Hepatocyte (in vitro differentiated cells): ENCODE measurements around the gene C1QB. TPM values are rescaled to one million over a fixed set of nuclear protein-coding genes. Genes with fewer than 3 reads are reported as not detected.

Experiments used
- DNase-seq: peaks from one replicate; pipeline ENCODE4 v3.0.0-alpha.2; 2016; ENCODE audit warnings: low spot score
- H2AFZ ChIP-seq: fragments of 200-600 bp; sonication (generic); 2 replicates; pipeline ENCODE4 v1.6.0; 2016; ENCODE audit warnings: antibody characterized with exemption, mild to moderate bottlenecking
- H3K27ac ChIP-seq: fragments of 200-600 bp; sonication (generic); 2 replicates; pipeline ENCODE4 v1.5.1; 2016; ENCODE audit warnings: mild to moderate bottlenecking
- H3K27me3 ChIP-seq: fragments of 200-600 bp; sonication (generic); 2 replicates; pipeline ENCODE4 v1.6.1; 2016
- H3K36me3 ChIP-seq: fragments of 200-600 bp; sonication (generic); replicated peaks from 2 replicates; pipeline ENCODE4 v1.5.1; 2016; ENCODE audit warnings: low read depth; ENCODE audit not compliant: insufficient read depth
- H3K4me1 ChIP-seq: fragments of 200-600 bp; sonication (generic); 2 replicates; pipeline ENCODE4 v1.5.1; 2016; ENCODE audit warnings: mild to moderate bottlenecking, moderate library complexity; ENCODE audit not compliant: insufficient read depth
- H3K4me2 ChIP-seq: fragments of 200-600 bp; sonication (generic); 2 replicates; pipeline ENCODE4 v1.6.0; 2016
- H3K4me3 ChIP-seq: fragments of 200-600 bp; sonication (generic); 2 replicates; pipeline ENCODE4 v1.5.1; 2016; ENCODE audit warnings: mild to moderate bottlenecking
- H3K79me2 ChIP-seq: fragments of 200-600 bp; sonication (generic); 2 replicates; pipeline ENCODE4 v1.6.0; 2017; ENCODE audit warnings: mild to moderate bottlenecking
- H3K9me2 ChIP-seq: fragments of 200-600 bp; sonication (generic); replicated peaks from 2 replicates; pipeline ENCODE4 v1.6.0; 2017; ENCODE audit warnings: mild to moderate bottlenecking; ENCODE audit not compliant: insufficient read depth
- H3K9me3 ChIP-seq: fragments of 200-600 bp; sonication (generic); 2 replicates; pipeline ENCODE4 v1.5.1; 2016; ENCODE audit warnings: low read depth, mild to moderate bottlenecking
- H4K20me1 ChIP-seq: fragments of 200-600 bp; sonication (generic); 2 replicates; pipeline ENCODE4 v1.6.0; 2016; ENCODE audit warnings: mild to moderate bottlenecking; ENCODE audit not compliant: insufficient read depth, poor library complexity, severe bottlenecking
- CTCF ChIP-seq: fragments of 200-600 bp; sonication (generic); IDR thresholded peaks from 2 replicates; pipeline ENCODE4 v1.5.1; 2016; ENCODE audit warnings: antibody characterized with exemption, mild to moderate bottlenecking; ENCODE audit not compliant: poor library complexity
- EZH2 ChIP-seq: fragments of 200-600 bp; sonication (generic); IDR thresholded peaks from 2 replicates; pipeline ENCODE4 v1.6.1; 2016; ENCODE audit warnings: antibody characterized with exemption, mild to moderate bottlenecking, borderline replicate concordance
- EZH2phosphoT487 ChIP-seq: fragments of 200-600 bp; sonication (generic); IDR thresholded peaks from one replicate; pipeline ENCODE4 v1.6.1; 2018; ENCODE audit warnings: antibody characterized with exemption, mild to moderate bottlenecking, low read depth, moderate library complexity; ENCODE audit not compliant: unreplicated experiment, severe bottlenecking
- WGBS: methylation state at CpG from one replicate; pipeline ENCODE4 v1.1.6; 2016; ENCODE audit warnings: low lambda C conversion rate; ENCODE audit errors: missing lambda C conversion rate; 5-methylcytosine and 5-hydroxymethylcytosine counted together
- polyA plus RNA-seq: library from polyadenylated mRNA; unstranded; fragments of >200 nt; fragmentation: Nextera tagmentation; extraction: Ambion mirVana; gene quantifications from 2 replicates; pipeline ENCODE4 v1.2.1, GENCODE V29; 2016
- total RNA-seq: library from RNA; depleted of rRNA; stranded (reverse); fragments of >200 nt; gene quantifications from 2 replicates; pipeline ENCODE4 v1.2.3, GENCODE V29; 2014

The C1QB gene
- total and polyA plus RNA-seq, 2 experiments from 2014 or later = 10.3 to 11.9 TPM

- Histone ChIP-seq H4K20me1 (no peaks in the 10 kb centered on the region), H3K27me3 (peaks cover 8% of the 10 kb centered on the region), H2AFZ (no peak overlapping the region), H3K4me2 (no peak overlapping the region), H3K36me3 (no peaks in the 10 kb centered on the region), H3K4me1 (no peaks in the 10 kb centered on the region), H3K27ac (no peak overlapping the region), H3K79me2 (no peaks in the 10 kb centered on the region), H3K4me3 (no peak overlapping the region), H3K9me2 (no peaks in the 10 kb centered on the region), H3K9me3 (no peaks in the 10 kb centered on the region)
- 93% methylated on average over 19 of the region's 19 CpGs for WGBS
- DNase-seq = no peak
- TF ChIP-seq CTCF (no peak), EZH2 (no peak), EZH2phosphoT487 (no peak)
These were observed 7.7 kb downstream of the C1QB start for GRCh38 chr1:22660716-22661241.

GRCh38 chr1:22661880-22662279 lies 8.8 kb downstream of the C1QB start:
- H2AFZ ChIP-seq = no peak overlapping the region
- H4K20me1 ChIP-seq = no peaks in the 10 kb centered on the region
- WGBS = 100% methylated on average over 2 of the region's 2 CpGs
- no peak for TF ChIP-seq EZH2
- TF ChIP-seq EZH2phosphoT487 = no peak
- TF ChIP-seq CTCF = no peak
- H3K4me3 ChIP-seq = no peak overlapping the region
- H3K4me2 ChIP-seq = no peak overlapping the region
- peaks cover 5% of the 10 kb centered on the region for H3K27me3 ChIP-seq
- H3K4me1 ChIP-seq = no peaks in the 10 kb centered on the region
- H3K9me3 ChIP-seq = no peaks in the 10 kb centered on the region
- H3K27ac ChIP-seq = no peak overlapping the region
- DNase-seq = no peak
- H3K79me2 ChIP-seq = no peaks in the 10 kb centered on the region
- H3K9me2 ChIP-seq = no peaks in the 10 kb centered on the region
- no peaks in the 10 kb centered on the region for H3K36me3 ChIP-seq

GRCh38 chr1:22662318-22662717 lies 9.3 kb downstream of the C1QB start:
- Histone ChIP-seq H3K9me3 (no peaks in the 10 kb centered on the region), H3K4me1 (no peaks in the 10 kb centered on the region), H4K20me1 (no peaks in the 10 kb centered on the region), H3K79me2 (no peaks in the 10 kb centered on the region), H3K4me3 (no peak overlapping the region), H3K4me2 (no peak overlapping the region), H2AFZ (no peak overlapping the region), H3K9me2 (no peaks in the 10 kb centered on the region), H3K27me3 (peaks cover under 1% of the 10 kb centered on the region), H3K36me3 (no peaks in the 10 kb centered on the region), H3K27ac (no peak overlapping the region)
- WGBS = 84% methylated on average over 5 of the region's 5 CpGs
- DNase-seq = no peak
- no peak for TF ChIP-seq EZH2phosphoT487
- no peak for TF ChIP-seq CTCF
- no peak for TF ChIP-seq EZH2
